LNCAP (cell line): ENCODE data around the gene TPST1.

Experiments used
- TF ChIP-seq, protein P1 (sequence below): fragments of 450-650 bp; IDR thresholded peaks from 2 replicates; pipeline ENCODE4 v1.5.1; 2017; ENCODE audit warnings: mild to moderate bottlenecking

The TPST1 gene

DNA sequence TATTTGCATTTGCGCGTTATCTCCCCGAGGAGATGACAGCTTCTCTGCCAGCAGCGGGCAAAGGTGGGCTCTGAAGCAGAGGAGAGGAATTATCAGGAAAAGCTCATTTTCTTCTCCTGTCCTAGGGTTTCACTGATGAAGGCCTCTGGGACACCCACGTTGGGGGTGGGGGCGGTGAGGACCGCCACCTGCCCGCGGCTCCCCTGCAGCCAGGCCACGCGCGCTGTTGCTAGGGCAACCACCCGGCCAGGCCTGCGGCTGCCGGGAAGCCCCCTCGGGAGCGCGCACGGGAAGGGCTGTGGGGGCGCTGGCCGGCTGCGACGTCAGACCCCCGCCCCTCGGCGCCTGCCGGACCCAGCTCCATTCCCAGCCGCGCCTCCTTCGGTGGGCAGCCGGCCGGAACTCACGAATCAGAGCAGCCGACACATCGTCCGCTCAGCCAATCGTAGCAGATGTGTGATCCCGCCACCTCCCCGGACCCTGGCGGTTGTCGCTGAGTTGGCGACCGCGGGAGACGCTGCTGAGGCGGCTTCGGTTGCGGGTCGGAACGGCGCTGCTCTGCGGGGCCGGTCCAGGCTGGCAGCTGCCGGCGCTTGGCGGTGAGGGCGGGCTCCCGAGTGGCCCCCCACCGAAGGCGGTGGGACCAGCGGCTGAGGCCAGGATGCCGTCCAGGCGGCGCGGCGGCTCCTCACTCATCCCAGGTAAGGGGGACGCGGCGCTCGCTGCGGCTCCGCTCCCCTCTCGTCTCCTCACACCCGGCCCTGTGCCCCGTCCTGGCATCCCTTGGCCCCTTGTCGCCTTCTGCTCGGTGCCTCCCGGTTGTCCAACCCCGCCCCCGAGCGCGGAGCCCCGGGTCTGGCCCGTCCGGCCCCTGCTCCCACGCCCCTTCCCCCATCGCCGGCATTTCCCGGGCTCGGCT lies at the start of gene TPST1:
TPST1 (plus strand) TSS at position 513 of the 919 bp plus-strand sequence. CDS start 35,092 bp downstream, outside the sequence.
- TF ChIP-seq, protein P1, sequence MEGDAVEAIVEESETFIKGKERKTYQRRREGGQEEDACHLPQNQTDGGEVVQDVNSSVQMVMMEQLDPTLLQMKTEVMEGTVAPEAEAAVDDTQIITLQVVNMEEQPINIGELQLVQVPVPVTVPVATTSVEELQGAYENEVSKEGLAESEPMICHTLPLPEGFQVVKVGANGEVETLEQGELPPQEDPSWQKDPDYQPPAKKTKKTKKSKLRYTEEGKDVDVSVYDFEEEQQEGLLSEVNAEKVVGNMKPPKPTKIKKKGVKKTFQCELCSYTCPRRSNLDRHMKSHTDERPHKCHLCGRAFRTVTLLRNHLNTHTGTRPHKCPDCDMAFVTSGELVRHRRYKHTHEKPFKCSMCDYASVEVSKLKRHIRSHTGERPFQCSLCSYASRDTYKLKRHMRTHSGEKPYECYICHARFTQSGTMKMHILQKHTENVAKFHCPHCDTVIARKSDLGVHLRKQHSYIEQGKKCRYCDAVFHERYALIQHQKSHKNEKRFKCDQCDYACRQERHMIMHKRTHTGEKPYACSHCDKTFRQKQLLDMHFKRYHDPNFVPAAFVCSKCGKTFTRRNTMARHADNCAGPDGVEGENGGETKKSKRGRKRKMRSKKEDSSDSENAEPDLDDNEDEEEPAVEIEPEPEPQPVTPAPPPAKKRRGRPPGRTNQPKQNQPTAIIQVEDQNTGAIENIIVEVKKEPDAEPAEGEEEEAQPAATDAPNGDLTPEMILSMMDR, result peak; percentile 57

- TF ChIP-seq, protein P1, result no peak
Observed at GRCh38 chr7:66157060-66157459, 48.1 kb upstream of the TPST1 start.

DNA sequence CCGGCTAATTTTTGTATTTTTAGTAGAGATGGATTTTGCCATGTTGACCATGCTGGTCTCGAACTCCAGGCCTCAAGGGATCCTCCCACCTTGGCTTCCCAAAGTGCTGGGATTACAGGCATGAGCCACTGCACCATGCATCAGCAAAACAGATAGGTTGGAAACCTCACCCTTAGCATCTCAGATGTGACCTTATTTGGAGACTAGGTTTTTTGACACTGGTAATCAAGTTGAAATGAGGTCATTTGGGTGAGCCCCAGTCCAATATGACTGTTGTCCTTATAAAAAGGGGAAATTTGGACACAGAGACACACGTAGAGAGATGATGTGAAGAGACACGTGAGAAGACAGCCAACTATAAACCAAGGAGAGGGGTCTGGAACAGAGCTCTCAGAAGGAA lies 42.5 kb upstream of the TPST1 start:
- TF ChIP-seq, protein P1, result no peak

DNA sequence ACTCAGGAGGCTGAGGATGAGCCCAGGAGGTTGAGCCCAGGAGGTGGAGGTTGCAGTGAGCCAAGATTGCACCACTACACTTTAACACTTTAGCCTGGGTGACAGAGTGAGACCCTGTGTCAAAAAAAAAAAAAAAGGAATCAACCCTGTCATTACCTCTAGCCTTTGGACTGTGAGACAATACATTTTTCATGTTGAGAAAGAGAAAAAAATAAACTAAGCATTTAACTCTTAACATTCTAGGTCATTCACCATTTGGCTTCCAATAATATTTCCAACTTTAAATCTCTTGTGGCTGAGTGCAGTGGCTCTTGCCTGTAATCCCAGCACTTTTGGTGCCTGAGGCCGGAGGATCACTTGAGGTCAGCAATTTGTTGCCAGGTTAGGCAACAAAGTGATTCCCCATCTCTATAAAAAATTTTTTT lies 41.9 kb upstream of the TPST1 start:
- TF ChIP-seq, protein P1, result no peak

DNA sequence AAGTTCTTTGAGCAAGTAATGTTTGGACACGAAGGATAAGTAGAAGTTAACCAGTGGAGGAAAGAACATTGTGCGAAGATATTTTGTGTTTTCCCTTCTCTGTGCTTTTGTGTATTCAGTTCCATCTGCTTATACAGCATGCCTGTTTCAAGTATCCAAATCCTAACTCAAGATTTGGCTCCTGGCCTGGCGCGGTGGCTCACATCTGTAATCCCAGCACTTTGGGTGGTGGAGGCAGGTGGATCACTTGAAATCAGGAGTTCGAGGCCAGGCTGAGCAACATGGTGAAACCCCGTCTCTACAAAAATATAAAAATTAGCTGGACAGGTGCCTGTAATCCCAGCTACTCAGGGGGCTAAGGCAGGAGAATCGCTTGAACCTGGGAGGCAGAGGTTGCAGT lies 40.8 kb upstream of the TPST1 start:
- TF ChIP-seq, protein P1, result no peak

- TF ChIP-seq, protein P1, result no peak
Observed at GRCh38 chr7:66167773-66168387, 37.3 kb upstream of the TPST1 start.

DNA sequence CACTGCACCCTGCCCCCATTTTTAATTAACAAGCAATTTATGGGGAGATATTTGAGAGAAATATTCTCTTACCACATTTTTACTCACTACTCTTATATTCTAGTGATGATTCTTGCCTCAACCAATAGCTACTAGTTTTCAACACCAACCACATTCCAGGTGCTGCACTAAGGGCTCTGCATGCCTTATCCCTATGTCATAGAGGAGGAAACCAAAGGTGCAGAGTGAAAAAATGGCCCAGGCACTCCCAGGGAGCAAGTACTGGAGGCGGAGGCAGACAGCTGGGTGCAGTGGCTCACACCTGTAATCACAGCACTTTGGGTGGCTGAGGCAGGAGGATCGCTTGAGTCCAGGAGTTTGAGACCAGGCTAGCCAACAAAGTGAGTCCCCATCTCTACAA lies 35.5 kb upstream of the TPST1 start:
- TF ChIP-seq, protein P1, result no peak
